Caki2 (cell line): Measurements from ENCODE around the gene CDH13. TPM values are rescaled to one million over a fixed set of nuclear protein-coding genes. Genes with fewer than 3 reads are reported as not detected.

Experiments
- DNase-seq: peaks from one replicate; pipeline ENCODE4 v3.0.0-alpha.2; 2015; ENCODE audit warnings: low read depth
- in situ Hi-C: cut with HindIII; loops from 2 replicates; pipeline ENCODE4 v1.10.0; 2016; ENCODE audit warnings: low sequenced_read_pairs, low pct_unique_long_range_greater_than_20kb, mixed read lengths
- total RNA-seq: library from RNA; depleted of rRNA; stranded (reverse); fragments of >200 nt; shearing (Covaris generic); gene quantifications from 2 replicates; pipeline ENCODE4 v1.2.3, GENCODE V29; 2014; ENCODE audit warnings: low replicate concordance

CDH13 gene
- total RNA-seq, 1 experiment from 2014 or later, result not detected

- in situ Hi-C loops, result no loop called here
- DNase-seq, result no peak
Observed at GRCh38 chr16:82845116-82845515, 218.3 kb downstream of the CDH13 start.

- in situ Hi-C loops, result no loop called here
- no peak for DNase-seq
Observed at GRCh38 chr16:82846806-82847205, 220.0 kb downstream of the CDH13 start.

DNA sequence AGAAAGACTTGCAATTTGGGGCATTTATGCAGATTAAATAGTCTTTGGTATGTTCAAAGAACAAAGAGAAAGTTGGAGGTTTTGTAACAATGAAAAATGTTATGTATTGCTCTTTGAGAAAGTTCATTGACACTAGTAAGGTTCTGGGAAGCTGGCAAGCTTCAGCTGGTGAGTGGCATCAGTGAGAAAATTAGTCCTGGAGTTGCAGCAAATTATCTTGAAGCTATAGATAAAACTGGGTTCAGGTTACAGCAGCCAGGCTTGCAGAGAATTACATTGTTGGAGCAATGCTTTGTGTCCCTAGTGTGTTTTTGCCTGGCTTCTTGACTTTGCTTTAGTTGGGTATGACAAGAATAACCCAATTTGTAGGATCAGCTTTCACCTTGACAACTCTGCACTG lies 221.2 kb downstream of the CDH13 start:
- DNase-seq, result no peak

GRCh38 chr16:82852388-82853008 lies 225.7 kb downstream of the CDH13 start:
- in situ Hi-C loops, result no loop called here
- no peak for DNase-seq

More for the DNA sequence above, 221.2 kb downstream of the CDH13 start:
- in situ Hi-C loops, result no loop called here

- DNase-seq, result no peak
- in situ Hi-C loops, result no loop called here
Observed at GRCh38 chr16:82855471-82855870, 228.7 kb downstream of the CDH13 start.

DNA sequence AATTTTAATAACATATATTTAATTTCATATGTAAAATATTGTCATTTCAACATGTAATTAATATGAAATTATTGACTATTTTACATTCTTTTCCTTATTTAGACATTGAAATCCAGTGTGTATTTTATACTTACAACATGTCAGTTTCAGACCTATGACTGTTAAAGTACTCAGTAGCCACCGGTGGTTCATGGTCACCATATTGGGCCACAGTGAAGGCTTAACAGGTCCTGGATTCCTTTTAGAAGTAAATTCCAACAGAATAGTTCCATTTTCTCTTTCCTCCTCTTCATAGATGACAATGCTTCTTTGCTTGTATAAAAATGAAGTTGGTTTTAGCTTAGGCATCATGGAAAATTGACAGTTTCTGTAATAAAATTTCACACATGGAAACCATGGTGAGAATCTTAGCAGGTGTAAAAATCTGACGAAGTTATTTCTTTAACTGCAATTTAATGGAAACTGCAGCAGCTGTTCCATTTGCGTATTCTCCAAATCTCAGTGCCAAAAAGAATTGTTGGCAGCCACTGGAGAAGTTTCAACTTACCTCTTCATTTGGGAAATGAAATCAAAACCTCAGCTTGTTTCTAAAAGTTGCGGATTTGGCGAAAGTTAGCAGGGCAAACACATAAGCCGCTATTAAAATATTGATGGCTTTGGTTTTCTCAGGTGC lies 231.1 kb downstream of the CDH13 start:
- no peak for DNase-seq
- in situ Hi-C loops, result no loop called here

DNA sequence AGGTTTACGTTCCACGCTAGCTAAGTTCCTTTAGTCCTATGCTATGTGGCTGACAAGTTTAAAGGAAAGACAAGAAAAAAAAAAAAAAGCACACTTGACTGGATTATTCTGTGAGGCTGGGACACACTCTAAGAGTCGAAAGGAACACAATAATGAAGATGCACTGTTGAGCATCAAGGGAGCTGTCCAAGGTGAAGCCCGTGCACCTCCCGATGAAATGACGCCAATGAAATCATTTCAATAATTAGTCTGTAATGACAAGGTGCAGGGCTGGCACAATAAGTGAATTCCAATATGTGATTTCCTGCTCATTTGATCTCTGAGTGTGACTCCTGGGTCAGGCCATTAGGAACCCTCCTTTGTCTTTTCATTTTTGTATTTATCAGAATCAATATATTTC lies 232.9 kb downstream of the CDH13 start:
- in situ Hi-C loops, result no loop called here

DNA sequence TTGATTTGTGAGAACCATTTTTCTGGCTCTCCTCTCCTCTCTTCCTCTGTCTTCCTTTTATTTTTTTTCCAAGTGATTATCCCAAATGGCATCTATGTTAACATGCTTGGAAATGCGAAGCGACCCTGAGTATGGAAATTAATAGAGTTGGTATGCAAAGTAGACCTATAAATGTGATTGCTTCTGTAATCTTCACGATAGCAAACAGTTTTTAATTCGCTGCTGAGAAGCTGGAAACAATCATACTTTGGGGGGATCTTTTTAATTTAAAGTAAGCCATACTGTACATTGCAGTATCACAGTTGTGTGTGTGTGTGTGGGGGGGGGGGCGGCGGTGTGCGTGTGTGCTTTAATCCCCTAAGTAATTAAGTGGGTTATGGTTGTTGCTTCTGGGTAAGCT lies 233.3 kb downstream of the CDH13 start:
- in situ Hi-C loops, result no loop called here
- no peak for DNase-seq

More for the DNA sequence above, 232.9 kb downstream of the CDH13 start:
- no peak for DNase-seq

DNA sequence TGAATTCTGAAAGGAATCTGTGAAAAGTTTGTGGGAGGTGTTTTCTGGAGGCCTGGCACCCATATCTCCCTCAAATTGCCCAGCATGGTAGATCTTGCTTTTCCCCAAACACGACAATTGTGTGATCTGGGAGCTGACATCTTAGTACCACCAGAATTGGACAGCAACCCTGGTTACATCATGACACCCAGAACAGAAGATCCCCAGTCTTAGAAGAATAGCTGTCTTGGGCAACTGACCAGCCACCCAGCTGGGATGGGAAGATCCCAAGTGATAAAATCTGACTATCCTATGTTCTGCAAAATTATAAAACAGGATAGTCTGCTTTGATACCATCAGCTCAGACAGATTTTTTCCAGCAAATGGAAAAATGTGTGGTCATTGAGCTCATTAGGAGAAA lies 235.3 kb downstream of the CDH13 start:
- DNase-seq, result no peak
- in situ Hi-C loops, result no loop called here

- in situ Hi-C loops, result no loop called here
- DNase-seq, result no peak
Observed at GRCh38 chr16:82864332-82865040, 237.7 kb downstream of the CDH13 start.

DNA sequence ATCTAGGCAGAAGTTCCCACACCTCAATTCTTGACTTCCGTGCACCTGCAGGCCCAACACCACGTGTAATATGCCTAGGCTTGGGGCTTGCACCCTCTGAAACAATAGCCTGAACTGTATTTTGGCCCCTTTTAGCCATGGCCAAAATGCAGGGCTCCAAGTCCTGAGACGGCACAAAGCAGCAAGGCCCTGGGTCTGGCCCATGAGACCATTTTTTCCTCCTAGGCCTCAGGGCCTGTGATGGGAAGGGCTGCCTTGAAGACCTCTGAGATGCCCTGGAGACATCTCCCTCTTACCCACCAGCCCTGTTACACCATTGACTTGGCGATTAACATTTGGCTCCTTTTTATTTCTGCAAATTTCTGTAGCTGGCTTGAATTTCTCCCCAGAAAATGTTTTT lies 238.6 kb downstream of the CDH13 start:
- DNase-seq, result no peak
- in situ Hi-C loops, result no loop called here

GRCh38 chr16:82867485-82867884 lies 240.7 kb downstream of the CDH13 start:
- DNase-seq, result no peak
- in situ Hi-C loops, result no loop called here

- DNase-seq, result no peak
- in situ Hi-C loops, result no loop called here
Observed at GRCh38 chr16:82874271-82874670, 247.5 kb downstream of the CDH13 start.

GRCh38 chr16:82874672-82875071 lies 247.9 kb downstream of the CDH13 start:
- no peak for DNase-seq
- in situ Hi-C loops, result no loop called here

DNA sequence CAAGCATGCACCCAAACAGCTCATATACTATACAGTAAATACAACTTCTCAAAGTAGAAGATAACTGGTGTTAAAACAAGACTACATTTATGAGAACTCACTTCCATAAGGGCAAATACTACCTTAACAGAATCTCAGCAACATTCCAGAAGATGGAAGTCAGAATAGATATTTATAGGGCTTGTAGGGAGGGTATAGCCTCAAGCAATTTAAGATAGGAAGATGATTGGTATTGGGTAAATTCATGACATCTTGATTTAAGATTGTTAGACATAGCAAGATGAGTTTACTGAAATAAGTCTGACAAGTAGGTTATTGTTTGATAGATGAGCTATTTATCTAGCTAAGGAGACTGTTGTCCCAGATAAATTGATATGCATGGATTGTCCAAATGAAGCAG lies 250.2 kb downstream of the CDH13 start:
- in situ Hi-C loops, result no loop called here
- no peak for DNase-seq

- no peak for DNase-seq
- in situ Hi-C loops, result no loop called here
Observed at GRCh38 chr16:82878466-82878865, 251.7 kb downstream of the CDH13 start.

DNA sequence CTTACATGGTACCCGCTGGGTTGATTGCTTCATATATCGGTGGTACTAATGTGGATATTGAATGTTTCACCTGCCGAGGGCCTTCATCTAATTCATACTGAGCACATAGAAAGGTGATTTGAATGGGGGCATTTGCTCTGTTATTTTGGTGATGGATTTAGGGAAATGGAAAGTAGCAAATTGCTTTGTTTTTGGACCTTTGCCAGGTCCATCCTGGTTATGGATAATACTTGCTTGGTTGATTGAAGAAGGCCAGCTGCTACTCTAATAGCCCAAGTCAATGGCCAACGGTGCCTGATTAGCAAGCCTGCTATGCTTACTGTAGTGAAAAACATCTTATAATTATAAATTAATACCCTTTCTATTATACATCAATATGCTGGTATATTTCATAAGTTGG lies 253.6 kb downstream of the CDH13 start:
- in situ Hi-C loops, result no loop called here

DNA sequence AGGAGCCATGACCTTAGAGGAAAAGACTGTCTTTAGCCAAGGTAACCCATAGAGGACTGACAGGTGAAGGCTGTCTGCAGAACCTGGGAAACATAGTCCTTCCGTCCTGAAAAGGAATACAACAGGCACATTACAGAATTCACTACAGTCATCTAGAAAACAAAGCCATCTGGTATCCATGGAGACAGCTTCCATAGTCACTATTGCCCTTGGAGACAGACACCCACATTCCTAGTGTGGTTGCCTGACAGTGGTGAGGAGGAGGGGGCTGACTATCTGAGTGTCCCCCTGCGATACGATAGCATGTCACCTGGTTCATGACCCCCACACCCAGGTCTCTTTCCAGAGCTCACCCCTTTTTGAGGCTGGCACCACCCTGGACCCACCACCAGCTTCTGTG lies 254.7 kb downstream of the CDH13 start:
- in situ Hi-C loops, result no loop called here
- no peak for DNase-seq

More for the DNA sequence above, 253.6 kb downstream of the CDH13 start:
- DNase-seq, result no peak

GRCh38 chr16:82882226-82882625 lies 255.5 kb downstream of the CDH13 start:
- in situ Hi-C loops, result no loop called here

More at GRCh38 chr16:82882226-82882625, 255.5 kb downstream of the CDH13 start:
- no peak for DNase-seq
